Lung microvascular endothelial cell (primary cell): Measurements from ENCODE around the gene ADAMTSL4. TPM values are rescaled to one million over a fixed set of nuclear protein-coding genes. Genes with fewer than 3 reads are reported as not detected.
A peak's percentile ranks its signal among the peaks of the same experiment; 100 is the strongest.

Experiments
- DNase-seq, 2 donors: peaks; one replicate each; pipeline versions ENCODE4 v3.0.0 to v3.0.0-alpha.2; 2010; ENCODE audit warnings: low read depth in 2 of 2
- total RNA-seq: library from RNA; depleted of rRNA; stranded (reverse); fragments of >200 nt; gene quantifications from 2 replicates; pipeline ENCODE4 v1.2.1, GENCODE V29; 2014

The ADAMTSL4 gene
- total RNA-seq: 0.20 and 0.22 TPM in 2 replicates

DNA sequence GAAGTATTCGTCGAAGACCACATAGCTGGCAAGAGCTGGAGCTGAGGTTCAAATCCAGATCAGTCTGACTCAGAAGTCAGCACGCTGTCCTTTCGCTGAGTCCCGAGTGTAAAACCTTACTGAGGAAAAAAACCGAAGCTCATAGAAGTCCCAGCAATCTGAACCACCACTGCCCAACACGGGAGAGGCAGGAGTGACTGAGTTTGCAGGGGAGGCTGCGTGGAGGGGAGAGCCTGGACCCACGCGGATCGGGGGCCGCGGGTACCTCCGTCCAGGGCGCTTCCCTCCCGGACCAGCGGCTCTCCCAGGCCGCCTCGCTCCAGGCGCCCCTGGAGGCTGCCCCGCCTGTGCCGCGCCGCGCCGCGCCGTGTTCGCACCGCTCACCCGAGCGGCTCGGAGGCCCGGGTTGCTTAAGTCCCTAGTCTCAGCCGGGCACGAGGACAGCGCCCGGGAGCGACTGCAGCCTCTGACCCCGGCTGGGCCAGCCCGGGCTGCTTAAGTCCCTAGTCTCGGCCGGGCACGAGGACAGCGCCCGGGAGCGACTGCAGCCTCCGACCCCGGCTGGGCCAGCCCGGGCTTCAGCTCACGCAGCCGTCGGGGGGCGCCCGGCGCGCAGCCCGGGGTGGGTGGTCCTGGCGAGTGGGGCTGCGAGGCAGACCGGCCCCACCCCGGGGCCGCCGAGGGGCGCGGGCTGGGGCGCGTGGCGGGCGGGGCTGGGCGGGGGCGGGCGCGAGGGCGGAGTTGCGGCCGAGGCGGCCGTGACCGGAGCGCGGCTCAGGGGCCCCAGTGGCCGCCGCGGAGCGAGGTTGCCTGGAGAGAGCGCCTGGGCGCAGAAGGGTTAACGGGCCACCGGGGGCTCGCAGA is at the start of gene ADAMTSL4:
Gene ADAMTSL4, plus strand, starts transcription at position 777 of the 864 bp plus-strand sequence. CDS start 2,881 bp downstream, outside the sequence.
- DNase-seq: peak; percentile 58 to 67

DNA sequence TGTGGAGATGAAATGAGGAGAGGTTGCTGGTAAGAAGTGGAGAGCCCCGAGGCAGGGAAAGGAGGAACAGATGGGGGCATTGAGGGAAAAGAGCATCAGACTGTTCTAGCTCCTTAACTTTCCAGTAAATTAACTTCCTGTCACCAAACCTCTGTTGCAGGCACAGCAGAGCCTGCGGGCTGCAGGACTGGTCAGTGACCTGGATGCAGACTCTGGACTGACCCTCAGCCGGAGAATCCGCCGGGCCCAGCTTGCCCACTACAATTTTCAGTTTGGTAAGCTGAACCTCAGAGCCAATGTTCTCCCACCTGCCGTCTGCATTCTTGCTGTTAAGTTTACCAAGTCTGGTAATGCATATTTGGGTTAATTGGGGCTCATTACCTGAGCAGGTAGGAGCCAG is 43.8 kb upstream of the ADAMTSL4 start:
- no peak for DNase-seq

DNA sequence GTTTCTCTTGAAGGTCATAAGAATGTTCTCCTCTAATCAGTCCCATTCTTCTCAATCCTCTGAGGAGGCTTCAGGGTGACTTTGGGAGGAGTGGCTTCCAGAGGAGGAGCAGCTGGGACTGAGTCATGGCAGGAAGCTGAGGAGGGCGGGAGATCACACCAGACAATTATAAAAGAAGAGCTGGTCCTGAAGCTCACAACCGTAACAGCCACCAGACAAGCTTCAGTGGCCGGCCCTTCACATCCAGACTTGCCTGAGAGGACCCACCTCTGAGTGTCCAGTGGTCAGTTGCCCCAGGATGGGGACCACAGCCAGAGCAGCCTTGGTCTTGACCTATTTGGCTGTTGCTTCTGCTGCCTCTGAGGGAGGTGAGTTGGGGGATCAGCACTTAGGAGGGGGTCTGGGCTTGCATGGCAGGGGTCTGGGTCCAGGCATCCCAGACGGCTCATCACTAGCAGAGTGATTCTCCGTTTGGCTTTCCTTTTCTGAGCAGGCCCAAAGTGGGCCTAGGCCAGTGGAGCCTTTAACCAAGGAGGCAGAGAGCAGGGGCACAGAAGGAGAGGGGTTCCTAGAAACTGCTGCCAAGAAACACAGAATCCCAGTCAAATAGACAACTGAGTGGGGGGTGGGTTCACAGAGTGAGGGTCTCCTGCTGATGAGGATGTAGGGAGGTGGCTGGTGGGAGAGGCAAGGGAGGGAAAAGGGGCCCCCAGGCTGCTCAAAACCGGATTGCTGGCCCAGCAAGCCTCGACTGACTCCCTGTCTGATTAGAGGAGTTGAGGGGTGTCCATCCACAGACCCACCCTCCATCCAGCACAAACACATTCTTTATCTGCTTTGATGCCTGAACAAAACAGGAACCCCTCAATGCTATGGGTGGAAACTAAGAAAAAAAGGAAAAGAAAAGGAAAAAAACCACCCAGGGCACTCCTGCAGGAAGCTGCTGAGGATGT is 41.0 kb upstream of the ADAMTSL4 start, which contains the start of gene ECM1:
Gene ECM1, plus strand, starts transcription at position 198 of the 953 bp plus-strand sequence. Its CDS starts 101 bp downstream, at position 299.
- DNase-seq: peak in 1 of 2 donors; percentile 88

DNA sequence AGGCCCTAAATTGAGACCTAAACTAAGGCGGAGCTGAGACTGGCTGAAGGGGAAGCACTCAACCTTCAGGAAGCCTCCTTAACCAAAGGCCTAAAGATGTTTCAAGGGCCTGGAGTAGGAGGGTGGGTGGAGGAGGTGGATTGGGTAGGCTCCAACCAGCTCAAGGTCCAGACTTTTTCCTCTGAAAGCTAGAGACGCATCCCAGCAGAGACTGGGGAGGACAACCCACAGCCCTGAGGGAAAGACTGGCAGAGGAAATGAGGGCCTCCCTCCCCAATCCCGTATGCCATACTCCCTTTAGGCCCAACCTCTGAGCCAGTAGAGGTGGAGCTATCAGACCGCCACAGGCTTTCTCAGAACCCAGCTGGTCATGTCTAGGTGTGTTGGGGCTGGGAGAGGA is 40.2 kb upstream of the ADAMTSL4 start:
- no peak for DNase-seq

DNA sequence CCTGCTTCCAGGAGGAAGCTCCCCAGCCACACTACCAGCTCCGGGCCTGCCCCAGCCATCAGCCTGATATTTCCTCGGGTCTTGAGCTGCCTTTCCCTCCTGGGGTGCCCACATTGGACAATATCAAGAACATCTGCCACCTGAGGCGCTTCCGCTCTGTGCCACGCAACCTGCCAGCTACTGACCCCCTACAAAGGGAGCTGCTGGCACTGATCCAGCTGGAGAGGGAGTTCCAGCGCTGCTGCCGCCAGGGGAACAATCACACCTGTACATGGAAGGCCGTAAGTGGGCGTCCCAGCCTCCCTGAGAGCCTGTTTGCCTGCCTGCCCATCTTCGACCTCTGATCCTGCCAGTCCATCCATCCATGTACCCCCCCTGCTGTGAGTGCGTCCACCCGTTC is 37.7 kb upstream of the ADAMTSL4 start:
- no peak for DNase-seq

DNA sequence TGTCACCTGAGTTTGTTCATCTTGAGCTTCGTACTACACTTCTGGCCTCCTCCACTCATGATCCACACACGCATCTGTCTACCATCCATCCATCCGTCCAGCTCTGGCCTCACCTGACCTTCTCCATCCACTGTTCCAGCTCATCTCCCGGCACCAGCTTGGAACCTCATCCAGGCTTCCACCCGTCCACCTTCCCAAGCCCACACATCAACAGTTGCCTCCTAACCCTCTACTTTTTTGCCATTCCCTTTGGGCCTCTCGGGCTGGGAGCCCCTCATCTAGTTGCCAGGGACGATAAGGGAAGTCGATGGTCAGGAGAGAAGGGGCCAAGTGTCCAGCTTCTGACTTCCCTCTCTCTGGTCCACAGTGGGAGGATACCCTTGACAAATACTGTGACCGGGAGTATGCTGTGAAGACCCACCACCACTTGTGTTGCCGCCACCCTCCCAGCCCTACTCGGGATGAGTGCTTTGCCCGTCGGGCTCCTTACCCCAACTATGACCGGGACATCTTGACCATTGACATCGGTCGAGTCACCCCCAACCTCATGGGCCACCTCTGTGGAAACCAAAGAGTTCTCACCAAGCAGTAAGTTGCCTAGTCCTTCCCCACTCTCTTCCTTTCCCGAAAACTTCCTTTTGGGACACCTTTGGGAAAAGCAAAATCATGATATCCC is 37.1 kb upstream of the ADAMTSL4 start:
- DNase-seq: no peak

DNA sequence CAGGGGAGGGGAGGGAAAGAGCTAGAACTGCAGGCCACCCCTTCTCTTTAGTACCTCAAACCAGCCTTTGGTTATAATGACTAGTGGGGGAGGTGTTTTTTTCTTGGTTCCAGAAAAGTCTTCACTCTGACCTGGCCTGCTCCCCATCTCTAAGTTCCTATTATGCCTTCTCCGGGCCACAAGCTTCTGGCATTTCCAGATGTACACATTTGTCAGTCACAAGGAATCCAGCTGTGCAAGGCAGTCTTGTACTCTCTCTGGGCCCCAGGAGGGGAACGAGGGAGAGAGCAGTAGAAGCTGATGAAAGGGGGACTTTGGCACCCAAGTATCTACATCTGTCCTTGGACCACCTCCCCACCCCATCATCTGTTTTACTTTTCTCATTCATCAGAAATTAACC is 36.4 kb upstream of the ADAMTSL4 start:
- no peak for DNase-seq

DNA sequence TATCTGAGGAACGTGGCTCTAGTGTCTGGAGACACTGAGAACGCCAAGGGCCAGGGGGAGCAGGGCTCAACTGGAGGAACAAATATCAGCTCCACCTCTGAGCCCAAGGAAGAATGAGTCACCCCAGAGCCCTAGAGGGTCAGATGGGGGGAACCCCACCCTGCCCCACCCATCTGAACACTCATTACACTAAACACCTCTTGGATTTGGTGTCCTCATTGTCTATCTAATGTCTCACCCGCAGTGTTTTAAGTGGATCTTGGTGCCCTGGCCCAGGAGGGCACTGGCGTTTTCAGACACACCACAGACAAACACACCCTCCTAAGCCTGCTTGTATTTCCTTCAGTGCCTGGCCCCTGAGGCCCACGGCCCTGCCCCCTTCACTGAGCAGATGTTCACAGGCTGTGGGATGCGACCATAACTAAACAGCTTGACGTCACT is 35.8 kb upstream of the ADAMTSL4 start:
- no peak for DNase-seq

DNA sequence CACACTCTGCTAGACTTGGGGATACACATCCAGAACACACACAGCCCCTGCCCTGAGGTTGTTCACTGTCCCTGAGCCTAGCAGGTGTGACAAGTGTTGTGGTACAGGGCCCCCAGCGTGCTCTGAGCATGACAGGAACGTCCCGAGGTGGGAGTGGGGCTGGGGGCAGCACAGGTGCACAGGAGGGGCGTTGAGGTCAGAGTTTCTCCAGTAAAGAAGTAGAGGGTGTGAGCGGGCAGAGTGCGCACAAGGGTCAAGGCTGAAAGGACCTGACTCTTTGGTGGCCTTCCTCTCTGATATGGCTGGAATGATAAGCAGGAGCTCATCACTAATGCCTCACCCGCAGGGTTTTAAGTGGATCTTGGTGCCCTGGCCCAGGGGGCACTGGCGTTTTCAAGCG is 34.9 kb upstream of the ADAMTSL4 start:
- no peak for DNase-seq

DNA sequence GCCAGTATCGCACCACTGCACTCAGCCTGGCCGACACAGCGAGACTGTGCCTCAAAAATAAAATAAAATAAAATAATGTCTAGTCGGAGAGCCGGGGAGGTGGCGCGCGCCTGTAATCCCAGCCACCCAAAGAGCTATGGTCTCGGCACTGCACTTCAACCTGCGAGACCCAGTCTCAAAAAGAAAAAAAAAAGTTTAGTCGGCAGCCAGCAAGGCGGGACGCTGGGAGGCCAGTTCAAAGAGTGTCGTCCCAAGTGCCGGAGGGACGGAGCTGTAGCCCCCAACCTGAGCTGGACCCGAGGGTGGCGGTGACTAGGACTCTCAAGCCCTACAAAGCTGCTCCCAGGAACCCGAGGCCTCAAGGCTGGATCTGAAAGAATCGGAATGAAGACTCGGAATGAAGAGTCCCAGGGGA is 34.3 kb upstream of the ADAMTSL4 start:
- DNase-seq: peak in 1 of 2 donors; percentile 11

DNA sequence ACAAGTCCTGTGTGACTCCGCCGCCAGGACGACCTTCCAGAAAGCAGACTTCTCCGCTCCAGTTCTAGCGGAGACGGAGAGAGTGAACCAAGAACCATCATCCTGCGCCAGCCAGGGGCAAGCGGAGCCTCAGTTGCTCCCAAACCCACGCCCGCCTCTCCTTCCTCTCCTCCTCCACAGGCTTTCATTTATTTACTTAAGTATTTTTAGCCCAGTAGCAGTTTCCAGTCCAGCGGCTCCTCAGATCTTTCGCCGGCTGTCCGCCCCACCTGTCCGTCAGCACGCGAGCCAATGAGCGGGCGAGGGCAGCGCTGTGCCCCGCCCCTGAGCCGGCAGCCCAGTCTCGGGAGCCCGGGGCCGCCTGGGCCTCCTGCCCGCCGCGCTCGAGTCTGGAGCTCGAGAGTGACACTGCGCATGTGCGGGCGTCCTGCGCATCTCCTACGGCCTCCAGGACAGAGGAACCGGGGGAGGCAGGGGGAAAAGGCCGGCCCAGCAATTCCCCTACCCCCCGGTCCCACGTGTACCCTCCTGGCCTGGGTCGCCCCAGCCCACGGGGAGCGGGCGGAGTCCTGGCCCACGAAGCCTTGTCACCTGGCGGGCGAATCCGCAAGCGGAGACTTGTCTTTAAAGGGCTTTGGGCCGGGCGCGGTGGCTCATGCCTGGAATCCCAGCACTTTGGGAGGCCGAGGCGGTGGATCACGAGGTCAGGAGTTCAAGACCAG is 33.7 kb upstream of the ADAMTSL4 start, which contains the start of gene FALEC:
Gene FALEC, plus strand, starts transcription at position 425 of the 722 bp plus-strand sequence.
- DNase-seq: peak; percentile 94 to 96

DNA sequence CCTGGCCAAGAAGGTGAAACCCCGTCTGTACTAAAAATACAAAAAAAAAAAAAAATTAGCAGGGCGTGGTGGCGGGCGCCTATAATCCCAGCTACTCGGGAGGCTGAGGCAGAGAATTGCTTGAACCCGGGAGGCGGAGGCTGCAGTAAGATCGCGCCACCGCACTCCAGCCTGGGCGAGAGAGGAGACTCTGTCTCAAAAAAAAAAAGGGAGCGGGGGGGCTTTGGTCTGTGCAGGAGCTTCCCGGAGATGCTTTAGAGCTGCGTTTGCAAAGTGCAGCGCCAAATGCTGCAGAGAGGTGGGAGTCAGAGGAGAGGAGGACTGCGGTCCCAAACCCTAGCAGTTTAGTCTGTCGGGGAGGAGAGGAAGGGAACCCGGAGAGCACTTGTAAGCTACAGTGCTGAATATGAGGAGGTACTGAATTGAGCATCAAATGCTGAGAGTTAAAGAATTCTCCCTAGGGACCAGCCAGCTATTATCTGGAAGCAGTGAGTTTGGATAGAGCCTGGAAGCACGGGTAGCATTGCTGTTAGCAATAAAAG is 33.1 kb upstream of the ADAMTSL4 start:
- DNase-seq: peak in 1 of 2 donors; percentile 16

DNA sequence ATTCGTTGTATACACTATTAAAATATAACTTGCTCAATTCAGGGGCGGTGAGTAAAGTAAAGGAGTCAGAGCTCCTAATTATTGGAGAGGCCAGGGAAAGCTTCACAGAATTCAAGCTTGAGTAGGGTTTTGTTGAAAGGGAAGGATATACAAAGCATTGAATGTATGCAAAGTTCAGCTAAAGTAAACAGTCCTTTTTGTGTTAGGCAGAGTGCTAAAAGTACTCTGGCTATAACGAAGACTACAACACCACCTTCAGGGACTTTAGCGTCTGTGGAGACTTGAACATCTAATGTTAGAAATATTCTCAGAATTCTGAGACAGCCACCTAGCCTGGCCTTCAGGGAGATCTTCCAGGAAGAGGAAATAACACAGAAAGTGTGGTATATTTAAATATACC is 32.6 kb upstream of the ADAMTSL4 start:
- peak in 1 of 2 donors; percentile 26 for DNase-seq

DNA sequence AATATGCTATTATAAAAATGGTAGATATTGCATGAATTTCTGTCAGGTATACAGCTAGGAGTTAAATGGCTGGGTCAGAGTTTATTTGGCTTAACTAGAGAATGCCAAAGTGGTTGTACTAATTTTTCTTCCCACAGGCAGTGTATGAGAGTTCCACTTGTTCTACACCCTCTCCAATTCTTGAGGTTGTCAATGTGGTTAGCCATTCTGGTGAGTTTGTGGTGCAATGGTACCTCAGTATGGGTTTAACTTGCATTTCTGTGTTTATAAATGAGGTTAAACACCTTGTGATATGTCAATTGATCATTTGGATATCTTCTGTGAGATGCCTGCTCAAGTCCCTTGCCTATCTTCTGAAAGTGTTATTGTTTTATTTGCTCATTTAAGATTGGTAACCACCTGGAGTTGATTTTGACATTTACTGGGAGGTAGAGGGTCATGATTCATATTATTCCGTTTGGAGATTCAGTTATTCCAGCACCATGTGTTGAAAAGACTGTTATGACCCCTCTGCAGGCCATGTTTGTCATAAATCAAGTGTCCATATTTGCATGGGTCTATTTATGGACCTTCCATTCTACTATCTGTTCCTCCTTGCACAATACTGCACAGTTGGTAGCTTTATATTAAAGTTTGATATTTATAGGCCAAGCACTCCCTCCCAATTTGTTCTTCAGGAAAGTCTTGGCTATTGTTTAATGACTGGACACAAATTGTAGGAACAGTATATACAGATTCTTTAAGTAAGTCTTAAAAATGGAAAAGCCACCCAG is 27.8 kb upstream of the ADAMTSL4 start:
- no peak for DNase-seq

DNA sequence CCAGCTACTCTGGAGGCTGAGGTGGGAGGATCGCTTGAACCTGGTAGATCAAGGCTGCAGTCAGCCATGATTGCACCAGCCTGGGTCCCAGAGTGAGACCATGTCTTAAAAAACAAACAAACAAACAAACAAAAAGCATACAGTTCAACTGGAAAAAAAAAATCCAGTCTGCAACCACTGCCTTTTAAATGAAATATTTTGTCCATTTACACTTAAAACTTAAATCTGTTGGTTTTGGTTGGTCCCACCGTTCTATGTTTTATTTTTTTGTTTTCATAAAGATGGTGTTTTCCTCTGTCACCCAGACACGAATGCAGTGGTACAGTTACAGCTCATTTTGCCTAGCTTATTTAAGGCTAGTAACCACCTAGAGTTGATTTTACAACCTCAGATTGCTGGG is 23.9 kb upstream of the ADAMTSL4 start:
- DNase-seq: no peak

DNA sequence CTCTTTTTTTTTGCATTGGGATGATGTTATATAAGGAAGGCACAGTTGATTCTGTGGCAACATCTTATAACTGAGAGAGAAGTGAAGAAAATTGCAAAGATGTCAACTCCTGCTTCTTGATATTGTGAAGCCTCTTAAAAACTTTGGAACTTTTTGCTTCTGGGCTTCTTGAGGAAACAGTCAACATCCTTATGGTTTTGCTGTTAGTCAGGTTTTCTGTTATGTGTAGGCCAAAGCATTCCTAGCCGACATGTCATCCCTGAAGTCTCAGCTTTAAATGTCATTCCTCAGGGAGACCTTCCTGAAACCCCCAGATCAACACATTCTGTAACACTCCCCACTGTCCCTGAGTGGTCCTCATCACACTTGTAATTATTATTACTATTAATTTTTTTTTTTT is 21.0 kb upstream of the ADAMTSL4 start:
- no peak for DNase-seq

DNA sequence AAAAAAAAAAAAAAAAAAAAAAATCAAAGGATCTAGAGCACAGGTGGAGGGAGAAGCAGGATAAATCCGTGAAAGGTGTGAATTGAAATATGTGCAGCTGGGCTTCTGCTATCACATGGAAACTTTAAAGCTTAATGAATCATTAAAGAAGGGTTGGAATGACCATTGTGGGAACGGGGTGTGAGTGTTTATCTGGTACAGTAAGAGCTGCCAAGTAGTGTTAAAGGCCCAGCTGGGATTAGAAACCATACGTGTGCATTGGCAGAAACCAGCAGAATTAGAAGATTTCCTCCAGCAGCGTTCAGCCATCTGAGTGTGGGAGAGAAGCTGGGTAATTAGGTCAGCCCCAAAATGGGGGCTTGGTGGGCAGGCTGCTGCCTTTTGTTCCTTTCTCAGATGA is 20.2 kb upstream of the ADAMTSL4 start:
- peak; percentile 27 to 50 for DNase-seq

DNA sequence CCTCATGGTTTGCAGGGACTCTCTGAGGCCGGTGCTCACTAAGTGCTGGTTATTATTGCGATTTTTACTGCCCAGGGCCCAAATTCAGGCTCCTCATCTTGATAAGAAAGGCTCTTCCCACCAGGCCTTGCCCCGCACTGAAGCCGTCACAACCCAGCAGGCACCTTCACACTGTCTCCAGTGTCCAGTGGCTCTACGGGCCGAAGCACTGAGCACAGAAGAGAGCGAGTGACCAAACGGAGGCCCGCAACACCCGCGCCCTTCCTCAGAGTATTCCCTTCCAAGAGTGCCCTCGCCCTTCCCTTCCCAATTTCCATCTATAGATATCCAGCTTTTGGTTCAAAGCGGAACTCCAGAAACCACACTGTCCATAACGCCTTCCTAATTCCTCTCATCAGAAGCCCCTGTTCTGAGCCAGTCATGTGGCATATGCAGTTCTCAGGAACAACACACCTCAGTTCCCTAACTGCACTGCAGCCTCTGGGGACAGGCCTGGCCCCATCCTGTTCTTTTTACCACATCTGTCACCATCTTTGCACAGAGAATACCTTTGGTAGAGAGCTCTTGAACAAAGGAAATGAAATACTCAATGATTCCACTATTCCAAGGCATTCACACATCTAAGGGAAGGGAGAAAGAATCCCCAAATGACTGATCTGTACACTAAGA is 18.6 kb upstream of the ADAMTSL4 start:
- DNase-seq: no peak

DNA sequence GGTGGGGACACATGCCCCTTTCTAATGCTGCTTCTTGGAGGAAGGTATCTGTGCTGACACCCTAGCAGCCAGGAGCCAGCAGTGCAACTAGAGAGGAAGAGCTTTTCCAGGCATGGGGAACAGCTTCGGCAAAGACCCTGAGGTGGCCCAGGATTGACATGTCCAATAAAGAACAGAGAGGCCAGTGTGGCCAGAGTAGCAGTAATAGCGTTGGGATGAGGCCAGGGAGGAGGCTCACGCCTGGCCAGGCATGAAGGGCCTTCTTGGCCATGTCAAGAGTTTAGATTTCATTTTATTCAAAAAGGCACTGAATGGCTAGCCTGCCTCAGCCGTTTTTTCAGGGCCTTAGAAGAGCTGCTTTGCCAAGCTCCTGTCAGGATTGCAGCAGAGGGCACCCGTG is 16.3 kb upstream of the ADAMTSL4 start:
- no peak for DNase-seq
